GM12878 (cell line): ENCODE results near the gene RGS14. TPM values are rescaled to one million over a fixed set of nuclear protein-coding genes. Genes with fewer than 3 reads are reported as not detected.

Source experiments
- ATAC-seq: fragments of 200-7000 bp; cut with Tn5 transposase; 3 replicates; pipeline ENCODE4 v1.9.1; 2020; ENCODE audit warnings: mild to moderate bottlenecking, moderate library complexity
- BruUV-seq: library from RNA; stranded (reverse); fragments of 400-500 nt; replicated peaks from 2 replicates; lab custom pipeline; 2021; lab: Mats Ljungman, UMichigan
- CTCF ChIA-PET: fragments of 300-600 bp; sonication (Branson Sonifier 250); formaldehyde crosslinking; extraction: SDS; loops from one replicate; lab custom pipeline; 2021; ENCODE audit warnings: inconsistent platforms; lab: Yijun Ruan, JAX
- POLR2A ChIA-PET: fragments of 350-600 bp; formaldehyde crosslinking; extraction: SDS; loops from one replicate; lab custom pipeline; 2021; ENCODE audit warnings: inconsistent platforms; lab: Charles Lee
- RAD21 ChIA-PET: fragments of 300-600 bp; sonication (Branson Sonifier 250); formaldehyde crosslinking; loops from one replicate; lab custom pipeline; 2023; ENCODE audit warnings: antibody characterized with exemption; ENCODE audit not compliant: unreplicated experiment; lab: Charles Lee
- SMC1A ChIA-PET: fragments of 300-600 bp; sonication (Branson Sonifier 250); formaldehyde crosslinking; loops from one replicate; lab custom pipeline; 2023; ENCODE audit not compliant: unreplicated experiment, uncharacterized antibody; lab: Charles Lee
- DNase-seq: peaks from one replicate; pipeline ENCODE4 v3.0.0-alpha.2; 2011; ENCODE audit warnings: low read depth, low spot score
- FAIRE-seq: peaks from 3 replicates; lab custom pipeline; 2011; peaks lifted over from hg19 to GRCh38; lab: Jason Lieb, UNC
- H2AFZ ChIP-seq: 2 replicates; pipeline ENCODE4 v1.6.0; 2011; ENCODE audit warnings: low read depth, low read length, control low read depth; ENCODE audit not compliant: control insufficient read depth
- H3K27ac ChIP-seq: 2 replicates; pipeline ENCODE4 v1.5.1; 2011; ENCODE audit warnings: control low read depth; ENCODE audit not compliant: control insufficient read depth, insufficient read depth
- H3K27me3 ChIP-seq, 2 experiments: replicated peaks in 1 of 2; 2 replicates each; pipeline versions ENCODE4 v1.6.0 to v1.6.1; 2011; ENCODE audit warnings: low read length in 1 of 2; ENCODE audit not compliant: control insufficient read depth in 2 of 2, insufficient read depth in 2 of 2
- H3K36me3 ChIP-seq, 2 experiments: 2 replicates each; pipeline ENCODE4 v1.5.1; 2011; ENCODE audit warnings: low read length in 1 of 2; ENCODE audit not compliant: control insufficient read depth in 2 of 2, insufficient read depth in 2 of 2
- H3K4me1 ChIP-seq: 2 replicates; pipeline ENCODE4 v1.6.1; 2011; ENCODE audit warnings: mild to moderate bottlenecking, low read length, moderate library complexity, mixed read lengths; ENCODE audit not compliant: control insufficient read depth, insufficient read depth
- H3K4me2 ChIP-seq: 2 replicates; pipeline ENCODE4 v1.6.0; 2011; ENCODE audit warnings: control low read depth; ENCODE audit not compliant: control insufficient read depth, insufficient read depth
- H3K4me3 ChIP-seq: fragments of 200-600 bp; sonication (generic); 2 replicates; pipeline ENCODE4 v1.5.1; 2016
- H3K79me2 ChIP-seq: 2 replicates; pipeline ENCODE4 v1.6.0; 2011; ENCODE audit warnings: low read length; ENCODE audit not compliant: control insufficient read depth, insufficient read depth
- H3K9ac ChIP-seq: 2 replicates; pipeline ENCODE4 v1.8.0; 2011; ENCODE audit warnings: low read length, control low read depth, mixed read lengths; ENCODE audit not compliant: control insufficient read depth, insufficient read depth
- H3K9me3 ChIP-seq: replicated peaks from 3 replicates; pipeline ENCODE4 v1.5.1; 2011; ENCODE audit warnings: mild to moderate bottlenecking, low read length; ENCODE audit not compliant: control insufficient read depth, insufficient read depth
- H4K20me1 ChIP-seq: 2 replicates; pipeline ENCODE4 v1.6.0; 2011; ENCODE audit not compliant: control insufficient read depth, insufficient read depth
- EED ChIP-seq: sonication (generic); IDR thresholded peaks from 2 replicates; pipeline ENCODE4 v1.6.1; 2016; ENCODE audit warnings: antibody characterized with exemption, low read depth
- ESRRA ChIP-seq: IDR thresholded peaks from 2 replicates; pipeline ENCODE4 v1.6.1; 2012; ENCODE audit warnings: mild to moderate bottlenecking, low read length, improper control_type of control experiment
- PAX5 ChIP-seq: IDR thresholded peaks from 2 replicates; pipeline ENCODE4 v1.6.1; 2011; ENCODE audit warnings: low read depth, low read length, borderline replicate concordance
- RAD21 ChIP-seq: IDR thresholded peaks from 2 replicates; pipeline ENCODE4 v1.6.1; 2011; ENCODE audit warnings: mild to moderate bottlenecking, low read depth, low read length, moderate library complexity; ENCODE audit not compliant: insufficient read depth
- TCF12 ChIP-seq: IDR thresholded peaks from 2 replicates; pipeline ENCODE4 v1.6.1; 2011; ENCODE audit warnings: low read depth, mild to moderate bottlenecking, low read length
- WGBS: methylation state at CpG from one replicate; pipeline ENCODE4 v1.1.6; 2016; ENCODE audit warnings: low lambda C conversion rate; ENCODE audit not compliant: insufficient replicate concordance, insufficient coverage; ENCODE audit errors: missing lambda C conversion rate; 5-methylcytosine and 5-hydroxymethylcytosine counted together
- in situ Hi-C: fragments of 300-500 bp; cut with MboI; formaldehyde crosslinking; loops from 9 replicates; pipeline ENCODE4 v1.14.3; 2018; ENCODE audit warnings: mixed read lengths
- intact Hi-C: fragments of 100-400 bp; cut with micrococcal nuclease; formaldehyde crosslinking; loops from one replicate; pipeline ENCODE4 v1.14.2; 2022; ENCODE audit not compliant: unreplicated experiment
- polyA plus RNA-seq, 11 experiments: library from polyadenylated mRNA; depleted of rRNA in 4 of 11; unstranded in 6 of 11; stranded (reverse) in 5 of 11; fragments of >200 nt; fragmentation: Nextera tagmentation in 4 of 11; fragmentation: Illumina TruSeq in 1 of 11; extraction: Ambion mirVana in 4 of 11; extraction: Trizol in 1 of 11; gene quantifications; 1 replicate in 1 of 11; 2 replicates in 10 of 11; pipeline versions ENCODE4 v1.2.1 to v1.2.3, GENCODE V29; 2011 to 2016; ENCODE audit warnings: inconsistent platforms in 2 of 11, missing spikeins in 2 of 11, low read depth in 1 of 11
- total RNA-seq, 4 experiments: library from RNA; depleted of rRNA in 3 of 4; stranded (reverse); fragments of >200 nt in 3 of 4; fragmentation: Illumina TruSeq in 1 of 4; extraction: Trizol in 1 of 4; gene quantifications; 2 replicates each; pipeline versions ENCODE4 v1.2.1 to v1.2.3, GENCODE V29; 2013 to 2021
- TF ChIP-seq, protein P1 (sequence below), 3 experiments: IDR thresholded peaks in 2 of 3; conservative IDR thresholded peaks in 1 of 3; 2 replicates each; pipeline ENCODE4 v1.5.1; 2011; ENCODE audit warnings: low read depth in 3 of 3, low read length in 3 of 3, mild to moderate bottlenecking in 3 of 3, control low read depth in 2 of 3, moderate library complexity in 2 of 3, inconsistent platforms in 1 of 3, mixed read lengths in 1 of 3; ENCODE audit not compliant: control insufficient read depth in 2 of 3, insufficient read depth in 1 of 3; ENCODE audit errors: extremely low read depth in 1 of 3
- TF ChIP-seq, protein P2 (sequence below): IDR thresholded peaks from 2 replicates; pipeline ENCODE4 v1.6.1; 2011; ENCODE audit warnings: mild to moderate bottlenecking, low read depth, low read length, moderate library complexity; ENCODE audit not compliant: insufficient replicate concordance

RGS14 gene
- total and polyA plus RNA-seq, 10 of the 15 experiments (the other 5 are each of a cell fraction or from before 2014, with no cell fraction given), result 0.19 to 88.7 (median 54.8) TPM

DNA sequence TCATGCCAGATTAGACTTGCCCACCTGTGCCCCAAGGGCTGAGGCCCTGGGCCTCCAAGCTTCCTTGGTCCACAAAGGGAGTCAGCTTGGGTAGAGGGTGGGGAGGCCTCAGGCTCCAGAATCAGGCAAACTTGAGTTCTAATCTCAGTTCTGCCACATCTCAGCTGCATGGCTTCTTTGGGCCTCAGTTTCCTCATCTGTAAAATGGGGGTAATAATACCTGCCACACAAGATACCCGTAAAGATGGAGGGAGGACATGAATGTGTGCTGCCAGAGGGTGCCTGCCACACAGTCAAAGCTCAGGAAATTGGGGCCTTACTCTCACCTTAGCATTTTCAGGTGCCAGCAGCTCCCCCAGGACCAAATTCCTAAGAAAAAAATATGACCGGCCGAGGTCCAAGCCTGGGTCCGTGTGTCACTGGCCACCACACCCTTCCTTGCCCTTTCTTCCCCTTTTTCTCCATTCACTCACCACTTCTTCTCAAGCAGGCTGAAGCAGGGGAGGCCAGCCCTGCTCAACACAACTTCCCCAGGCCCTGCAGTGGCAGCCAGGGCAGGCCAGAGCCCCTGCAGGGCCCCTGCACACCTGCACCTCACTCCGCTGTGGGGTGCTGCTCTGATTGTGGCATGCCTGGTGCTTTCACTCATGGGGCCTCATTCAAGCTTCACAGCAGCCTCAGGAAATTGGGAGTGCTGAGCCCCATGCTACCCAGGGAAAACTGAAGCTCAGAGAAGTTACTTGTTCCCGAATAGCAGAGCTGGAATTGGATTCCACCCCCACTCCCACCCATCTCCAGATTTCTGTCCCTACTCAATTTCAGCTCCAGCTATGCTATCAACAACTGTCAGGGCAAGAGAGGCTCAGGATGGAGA lies 3.9 kb downstream of the RGS14 start:
- ChIA-PET POLR2A (interaction anchor here (0.6 to 2.7 kb wide), 11 partner anchors 10 to 804 kb away, joined by 3 to 22 read pairs (median 4); partner anchors contain the start of genes GRK6 and LMAN2), RAD21 (interaction anchor here (0.8 to 3.7 kb wide), 11 partner anchors 8 to 248 kb away, joined by 3 to 29 read pairs (median 7); partner anchors contain the start of gene LMAN2), CTCF (interaction anchor here (0.6 to 4.4 kb wide), 18 partner anchors 8 to 247 kb away, joined by 3 to 33 read pairs (median 4); partner anchors contain the start of gene LMAN2)
- BruUV-seq, result no TSS peak
- no peaks in the 10 kb centered on the region for H4K20me1 ChIP-seq
- H3K9me3 ChIP-seq, result no peaks in the 10 kb centered on the region
- H3K9ac ChIP-seq, result peak overlapping the region; percentile 60; the same call in 1 of the 2 replicates
- intact Hi-C loops, result loop anchor here (5.0 kb wide), 1 partner anchor 49 kb away; the partner anchor contains the start of gene MXD3
- peaks cover 70% of the 10 kb centered on the region for H3K79me2 ChIP-seq
- H3K4me3 ChIP-seq, result peak overlapping the region; percentile 63
- WGBS, result 51% methylated on average over 6 of the region's 6 CpGs
- DNase-seq, result no peak
- peak overlapping the region; percentile 91 for H3K27ac ChIP-seq
- FAIRE-seq, result peak; percentile 78
- TF ChIP-seq ESRRA (no peak), PAX5 (0 out of 2 replicates have a peak, but pooled peaks have one; percentile 7), TCF12 (0 out of 2 replicates have a peak, but pooled peaks have one; percentile 28), EED (peak; percentile 43; the same call in 1 of the 2 replicates), RAD21 (no peak)
- TF ChIP-seq, protein P1, sequence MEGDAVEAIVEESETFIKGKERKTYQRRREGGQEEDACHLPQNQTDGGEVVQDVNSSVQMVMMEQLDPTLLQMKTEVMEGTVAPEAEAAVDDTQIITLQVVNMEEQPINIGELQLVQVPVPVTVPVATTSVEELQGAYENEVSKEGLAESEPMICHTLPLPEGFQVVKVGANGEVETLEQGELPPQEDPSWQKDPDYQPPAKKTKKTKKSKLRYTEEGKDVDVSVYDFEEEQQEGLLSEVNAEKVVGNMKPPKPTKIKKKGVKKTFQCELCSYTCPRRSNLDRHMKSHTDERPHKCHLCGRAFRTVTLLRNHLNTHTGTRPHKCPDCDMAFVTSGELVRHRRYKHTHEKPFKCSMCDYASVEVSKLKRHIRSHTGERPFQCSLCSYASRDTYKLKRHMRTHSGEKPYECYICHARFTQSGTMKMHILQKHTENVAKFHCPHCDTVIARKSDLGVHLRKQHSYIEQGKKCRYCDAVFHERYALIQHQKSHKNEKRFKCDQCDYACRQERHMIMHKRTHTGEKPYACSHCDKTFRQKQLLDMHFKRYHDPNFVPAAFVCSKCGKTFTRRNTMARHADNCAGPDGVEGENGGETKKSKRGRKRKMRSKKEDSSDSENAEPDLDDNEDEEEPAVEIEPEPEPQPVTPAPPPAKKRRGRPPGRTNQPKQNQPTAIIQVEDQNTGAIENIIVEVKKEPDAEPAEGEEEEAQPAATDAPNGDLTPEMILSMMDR (IDR thresholded peaks at IDR 0.05 in 2 of 3, conservative IDR thresholded peaks at IDR 0.05 in 1 of 3; ENCODE audit: control insufficient read depth in 2 of 3, extremely low read depth in 1 of 3, insufficient read depth in 1 of 3, low read depth in 3 of 3, low read length in 3 of 3), result peak in 2 of 3 experiments; percentile 23 to 28; a peak in 1 of 6 replicates
- TF ChIP-seq, protein P2, sequence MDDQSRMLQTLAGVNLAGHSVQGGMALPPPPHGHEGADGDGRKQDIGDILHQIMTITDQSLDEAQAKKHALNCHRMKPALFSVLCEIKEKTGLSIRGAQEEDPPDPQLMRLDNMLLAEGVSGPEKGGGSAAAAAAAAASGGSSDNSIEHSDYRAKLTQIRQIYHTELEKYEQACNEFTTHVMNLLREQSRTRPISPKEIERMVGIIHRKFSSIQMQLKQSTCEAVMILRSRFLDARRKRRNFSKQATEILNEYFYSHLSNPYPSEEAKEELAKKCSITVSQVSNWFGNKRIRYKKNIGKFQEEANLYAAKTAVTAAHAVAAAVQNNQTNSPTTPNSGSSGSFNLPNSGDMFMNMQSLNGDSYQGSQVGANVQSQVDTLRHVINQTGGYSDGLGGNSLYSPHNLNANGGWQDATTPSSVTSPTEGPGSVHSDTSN, result no peak
- TF ChIP-seq, all 136 proteins: peak for 4
- H3K27me3 ChIP-seq, result no peaks in the 10 kb centered on the region
- no peaks in the 10 kb centered on the region; a peak in 1 of 4 replicates for H3K36me3 ChIP-seq
- peak; percentile 36 for ATAC-seq
- peak overlapping the region; percentile 93 for H3K4me2 ChIP-seq
- in situ Hi-C loops, result no loop called here
- no peak overlapping the region for H2AFZ ChIP-seq
- peaks cover 69% of the 10 kb centered on the region for H3K4me1 ChIP-seq
- SMC1A ChIA-PET, result interaction anchor here (1.1 to 2.2 kb wide), 12 partner anchors 8 to 250 kb away, joined by 3 to 11 read pairs (median 5); partner anchors contain the start of gene LMAN2
